K562 (cell line): ENCODE results near the gene IFNAR2. TPM values are rescaled to one million over a fixed set of nuclear protein-coding genes. Genes with fewer than 3 reads are reported as not detected.
A peak's percentile ranks its signal among the peaks of the same experiment; 100 is the strongest.

Experiments
- ARID1B ChIP-seq: fragments of 450-650 bp; IDR thresholded peaks from 2 replicates; pipeline ENCODE4 v1.6.1; 2016; ENCODE audit warnings: antibody characterized with exemption, mild to moderate bottlenecking, inconsistent platforms
- BCLAF1 ChIP-seq, 2 experiments: fragments of 450-650 bp in 1 of 2; IDR thresholded peaks; 2 replicates each; pipeline ENCODE4 v1.6.1; 2011 to 2017; ENCODE audit warnings: low read depth in 2 of 2, antibody characterized with exemption in 1 of 2, borderline replicate concordance in 1 of 2, low read length in 1 of 2, mild to moderate bottlenecking in 1 of 2, mixed read lengths in 1 of 2; ENCODE audit not compliant: control insufficient read depth in 1 of 2
- CREM ChIP-seq: IDR thresholded peaks from 2 replicates; pipeline ENCODE4 v1.6.1; 2014; ENCODE audit warnings: antibody characterized with exemption, low read depth
- LEF1 ChIP-seq: fragments of 450-650 bp; IDR thresholded peaks from 2 replicates; pipeline ENCODE4 v1.6.1; 2016; ENCODE audit warnings: mild to moderate bottlenecking
- MCM7 ChIP-seq, 2 experiments: fragments of 450-650 bp; IDR thresholded peaks; 2 replicates each; pipeline ENCODE4 v1.6.1; 2016 to 2018
- PRDM10 ChIP-seq: fragments of 450-650 bp; IDR thresholded peaks from 2 replicates; pipeline ENCODE4 v1.6.1; 2018; ENCODE audit not compliant: partially characterized antibody
- WHSC1 ChIP-seq: IDR thresholded peaks from one replicate; pipeline ENCODE4 v1.6.1; 2012; ENCODE audit warnings: low read length, control low read depth, inconsistent platforms
- ZBTB40 ChIP-seq, 2 experiments: fragments of 450-650 bp in 1 of 2; sonication (generic) in 1 of 2; formaldehyde crosslinking in 1 of 2; IDR thresholded peaks; 2 replicates each; pipeline versions ENCODE4 v1.7.1 to v1.9.0; 2016 to 2022; ENCODE audit warnings: inconsistent platforms in 1 of 2, mild to moderate bottlenecking in 1 of 2, missing genetic modification reagents in 1 of 2
- ZNF324 ChIP-seq: fragments of 250-450 bp; sonication (Bioruptor Pico); IDR thresholded peaks from 2 replicates; pipeline ENCODE4 v1.4.0; 2020; ENCODE audit warnings: mild to moderate bottlenecking
- ZNF79 ChIP-seq: fragments of 250-450 bp; sonication (Bioruptor Pico); IDR thresholded peaks from 2 replicates; pipeline ENCODE4 v1.4.0; 2020; ENCODE audit warnings: low read depth, mild to moderate bottlenecking, moderate library complexity
- ZSCAN32 ChIP-seq: fragments of 450-650 bp; formaldehyde crosslinking; IDR thresholded peaks from 2 replicates; pipeline ENCODE4 v1.4.0; 2020; ENCODE audit warnings: mild to moderate bottlenecking, moderate library complexity
- polyA plus RNA-seq, 8 experiments: library from polyadenylated mRNA; depleted of rRNA in 4 of 8; stranded (reverse) in 5 of 8; unstranded in 3 of 8; fragments of >200 nt; fragmentation: Nextera tagmentation in 2 of 8; fragmentation: Illumina TruSeq in 1 of 8; extraction: Ambion mirVana in 2 of 8; extraction: Trizol in 1 of 8; gene quantifications; 2 replicates each; pipeline versions ENCODE4 v1.2.1 to v1.2.3, GENCODE V29; 2011 to 2014; ENCODE audit warnings: inconsistent platforms in 1 of 8, missing spikeins in 1 of 8
- total RNA-seq, 7 experiments: library from RNA; depleted of rRNA in 6 of 7; stranded (reverse); fragments of >200 nt in 6 of 7; fragmentation: Illumina TruSeq in 2 of 7; extraction: Trizol in 2 of 7; gene quantifications; 2 replicates each; pipeline versions ENCODE4 v1.2.1 to v1.2.3, GENCODE V29; 2011 to 2021; ENCODE audit warnings: low replicate concordance in 1 of 7

IFNAR2 gene
- total and polyA plus RNA-seq, 9 of the 15 experiments (the other 6 are each of a cell fraction or from before 2014, with no cell fraction given), result 1.7 to 48.3 (median 8.4) TPM

- TF ChIP-seq ZBTB40 (IDR thresholded peaks at IDR 0.05), result peak; percentile 59; the same call in 1 of the 2 replicates
- TF ChIP-seq ZBTB40 (CRISPR knock-in tag; IDR thresholded peaks at IDR 0.05), result no peak
- peak; percentile 35; the same call in 1 of the 2 replicates for TF ChIP-seq ZNF324 (CRISPR knock-in tag)
- no peak for TF ChIP-seq BCLAF1 (IDR thresholded peaks at IDR 0.05; ENCODE audit: borderline replicate concordance in 1 of 2, control insufficient read depth in 1 of 2, low read depth in 2 of 2, low read length in 1 of 2)
- 0 out of 2 replicates have a peak, but pooled peaks have one; percentile 29 for TF ChIP-seq CREM
- no peak for TF ChIP-seq PRDM10
- TF ChIP-seq MCM7 (IDR thresholded peaks at IDR 0.05), result no peak
- no peak for TF ChIP-seq LEF1
- no peak for TF ChIP-seq ZSCAN32 (CRISPR knock-in tag)
- TF ChIP-seq WHSC1, result no peak
- no peak for TF ChIP-seq ZNF79 (CRISPR knock-in tag)
- no peak for TF ChIP-seq ARID1B
Measured at GRCh38 chr21:33266050-33266788, 36.5 kb downstream of the IFNAR2 start, which contains the start of gene IL10RB (continued).
